ENCODE results near the gene OGFOD2. TPM values are rescaled to one million over a fixed set of nuclear protein-coding genes. Genes with fewer than 3 reads are reported as not detected.
A peak's percentile ranks its signal among the peaks of the same experiment; 100 is the strongest.
"Not testable (repeated sequence)": the region's sequence is repeated elsewhere in the genome, so short reads cannot be mapped to it uniquely, and the experiment has no call there.

Gene OGFOD2
- total RNA-seq, 1 experiment from 2014 or later = 19.1 TPM

DNA sequence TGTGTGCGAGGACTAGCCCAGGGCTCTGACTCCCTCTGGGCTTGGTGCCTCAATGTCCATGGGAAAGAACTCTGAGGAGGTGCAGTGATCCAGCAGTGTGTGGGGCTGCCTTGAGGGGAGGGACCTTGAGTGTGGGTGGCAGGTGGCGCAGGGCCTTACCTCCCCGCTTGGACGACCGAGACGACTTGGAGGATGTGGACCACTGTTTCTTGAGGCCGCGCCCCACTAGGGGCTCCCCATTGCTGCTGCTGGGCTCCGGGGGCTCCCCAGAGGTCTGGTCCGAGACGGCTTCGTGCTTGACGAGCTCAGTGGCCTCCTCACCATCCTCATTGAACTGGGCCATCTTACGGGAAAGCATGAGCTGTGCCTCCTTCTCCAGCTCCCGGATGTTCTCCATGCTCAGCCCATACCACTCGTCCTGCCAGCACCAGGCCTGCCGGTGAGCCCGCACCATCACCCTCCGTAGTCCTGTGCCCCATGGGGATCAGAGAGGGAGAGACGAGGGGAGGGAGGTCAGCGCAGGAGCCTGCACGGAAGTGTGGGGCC is 30.1 kb downstream of the OGFOD2 start:
- DNase-seq (ENCODE audit: low read depth) = no peak

DNA sequence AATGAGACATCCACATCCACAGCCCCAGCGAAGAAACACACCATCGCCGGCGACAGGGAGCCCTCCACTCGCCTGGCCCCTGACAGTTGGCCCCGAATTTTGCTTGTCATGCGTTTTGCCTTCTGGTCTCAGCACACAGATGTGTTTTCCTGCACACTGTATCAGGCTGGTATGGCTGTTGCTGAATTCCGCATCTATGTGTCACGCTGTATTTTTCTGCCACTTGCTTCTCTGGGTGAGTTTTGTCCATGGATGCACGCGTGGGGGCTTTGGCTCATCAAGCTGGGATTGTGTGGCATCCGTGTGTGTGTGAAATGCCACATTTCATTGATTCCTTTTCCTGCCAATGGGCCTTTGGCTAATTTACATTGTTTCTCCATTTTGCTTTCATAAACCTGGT is 31.9 kb downstream of the OGFOD2 start:
- DNase-seq (ENCODE audit: low read depth) = no peak

DNA sequence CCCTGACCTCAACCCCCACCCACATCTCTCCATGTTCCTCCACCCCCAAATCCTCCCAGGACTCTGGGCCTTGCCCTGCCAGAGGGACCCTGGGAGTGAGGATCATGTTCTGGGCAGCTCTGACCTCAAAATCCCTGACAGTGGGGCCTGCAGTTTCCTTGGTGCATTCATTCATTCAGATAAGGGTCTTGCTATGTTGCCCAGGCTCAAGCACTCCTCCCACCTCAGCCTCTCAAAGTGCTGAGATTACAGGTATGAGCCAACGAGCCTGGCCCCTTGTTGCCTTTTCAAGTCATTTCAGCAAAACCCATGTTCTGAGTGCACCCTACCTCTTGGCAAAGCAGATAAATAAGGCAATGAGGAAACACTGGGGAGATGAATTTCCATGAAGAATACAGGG is 35.1 kb downstream of the OGFOD2 start:
- DNase-seq (ENCODE audit: low read depth) = no peak

DNA sequence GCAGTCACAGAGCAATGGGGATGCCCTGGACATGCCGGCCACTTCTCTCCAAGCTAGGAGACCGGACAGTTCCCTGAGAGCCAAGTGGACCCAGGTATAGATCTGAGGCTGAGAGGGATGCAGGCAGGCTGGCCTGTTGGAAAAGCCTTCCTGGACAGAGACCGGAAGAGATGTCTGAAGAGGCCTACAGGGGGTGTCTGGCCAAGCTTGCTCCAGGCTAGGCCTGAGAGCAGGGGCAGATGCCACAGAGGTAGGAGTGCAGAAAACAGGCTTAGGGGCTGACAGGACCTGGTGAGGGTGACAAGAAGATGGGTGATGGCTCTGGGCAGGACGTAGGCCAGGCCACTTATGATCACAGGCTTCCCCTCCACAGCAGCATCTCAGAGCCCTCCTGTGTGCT is 35.6 kb downstream of the OGFOD2 start:
- DNase-seq (ENCODE audit: low read depth) = no peak

DNA sequence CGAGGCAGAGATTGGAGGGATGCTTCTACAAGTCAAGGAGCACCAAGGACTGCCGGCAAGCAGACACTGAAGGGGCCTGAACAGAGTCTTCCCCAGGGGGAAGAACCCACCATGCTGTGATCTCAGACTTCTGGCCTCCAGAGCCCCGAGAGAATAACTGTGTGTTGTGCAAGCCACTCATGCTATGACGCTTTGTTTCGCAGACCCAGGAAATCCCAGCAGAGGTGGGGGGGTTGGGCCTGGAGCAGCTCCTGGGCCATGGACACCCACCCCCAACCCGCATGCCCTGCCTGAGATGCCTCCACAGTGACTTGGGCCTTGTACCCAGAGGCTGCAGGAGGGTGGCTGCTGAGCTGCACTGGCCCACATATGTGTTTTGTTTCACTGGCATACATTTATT is 36.7 kb downstream of the OGFOD2 start:
- DNase-seq (ENCODE audit: low read depth) = no peak

DNA sequence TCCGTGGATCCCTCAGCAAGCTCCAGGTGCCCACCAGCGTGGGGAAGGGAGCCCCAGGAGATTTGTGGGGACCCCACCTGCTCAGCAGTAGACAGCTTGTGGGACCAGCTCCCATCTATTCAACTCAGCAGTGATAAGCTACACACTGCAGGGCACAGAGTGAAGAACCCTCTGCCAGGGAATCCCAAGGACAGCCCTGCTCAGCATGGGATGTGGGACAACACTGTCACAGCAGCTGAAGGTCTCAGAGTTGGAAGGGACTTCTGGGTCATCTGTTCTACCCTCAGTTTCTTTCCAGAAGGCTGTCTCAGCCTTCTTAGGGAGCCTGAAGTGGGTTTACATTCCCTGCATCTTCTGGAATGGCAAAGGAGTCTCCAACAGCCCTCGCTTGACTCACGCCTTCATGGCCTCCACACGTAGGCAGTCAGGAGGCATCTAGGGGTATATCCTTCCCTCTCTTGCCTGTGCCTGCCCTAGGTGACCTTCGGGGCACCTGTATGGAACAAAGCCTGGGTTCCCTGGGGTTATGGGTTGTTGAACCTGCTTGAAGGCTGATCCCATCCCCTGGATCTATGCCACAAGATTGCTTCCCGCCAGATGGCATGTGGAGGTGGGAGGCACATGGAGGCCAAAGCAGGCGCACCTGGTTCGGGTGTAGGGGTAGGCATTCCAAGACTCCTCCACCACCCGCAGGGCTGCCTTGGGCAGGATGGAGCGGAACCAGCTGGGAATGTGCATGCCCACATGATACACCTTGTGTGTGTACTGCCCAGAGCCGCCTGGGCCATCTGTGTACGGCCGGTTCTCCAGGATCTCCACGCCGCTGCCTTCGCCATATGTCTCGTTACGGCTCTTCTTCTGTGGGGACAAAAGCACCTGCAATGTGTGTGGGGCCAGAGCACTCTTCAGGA is 38.4 kb downstream of the OGFOD2 start:
- no peak for DNase-seq (ENCODE audit: low read depth)

DNA sequence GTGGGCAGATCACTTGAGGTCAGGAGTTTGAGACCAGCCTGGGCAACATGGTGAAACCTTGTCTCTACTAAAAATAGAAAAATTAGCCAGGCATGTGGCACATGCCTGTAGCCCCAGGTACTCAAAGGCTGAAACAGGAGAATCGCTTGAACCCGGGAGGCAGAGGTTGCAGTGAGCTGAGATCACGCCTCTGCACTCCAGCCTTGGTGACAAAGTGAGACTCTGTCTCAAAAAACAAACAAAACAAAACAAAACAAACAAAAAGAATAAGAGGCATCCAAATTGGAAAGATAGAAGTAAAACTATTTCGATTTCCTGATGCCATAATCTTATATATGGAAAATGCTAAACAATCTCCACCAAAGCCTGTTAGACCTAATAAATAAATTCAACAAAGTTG is 39.4 kb downstream of the OGFOD2 start:
- not testable (repeated sequence) for DNase-seq (ENCODE audit: low read depth)

DNA sequence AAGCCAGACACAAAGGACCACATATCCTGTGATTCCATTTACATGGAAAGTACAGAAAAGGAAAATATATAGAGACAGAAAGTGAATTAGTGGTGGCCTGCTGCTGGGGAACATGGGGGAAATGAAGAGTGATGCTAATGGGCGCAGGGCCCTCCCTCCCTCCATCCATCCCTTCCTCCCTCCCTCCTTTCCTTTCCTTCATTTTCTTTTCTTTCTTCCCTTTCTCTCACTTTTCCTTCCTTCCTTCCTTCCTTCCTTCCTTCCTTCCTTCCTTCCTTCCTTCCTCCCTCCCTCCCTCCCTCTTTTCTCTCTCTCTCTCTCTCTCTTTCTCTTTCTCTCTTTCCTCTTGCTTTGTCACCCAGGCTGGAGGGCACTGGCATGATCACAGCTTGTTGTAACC is 42.7 kb downstream of the OGFOD2 start:
- no peak for DNase-seq (ENCODE audit: low read depth)

DNA sequence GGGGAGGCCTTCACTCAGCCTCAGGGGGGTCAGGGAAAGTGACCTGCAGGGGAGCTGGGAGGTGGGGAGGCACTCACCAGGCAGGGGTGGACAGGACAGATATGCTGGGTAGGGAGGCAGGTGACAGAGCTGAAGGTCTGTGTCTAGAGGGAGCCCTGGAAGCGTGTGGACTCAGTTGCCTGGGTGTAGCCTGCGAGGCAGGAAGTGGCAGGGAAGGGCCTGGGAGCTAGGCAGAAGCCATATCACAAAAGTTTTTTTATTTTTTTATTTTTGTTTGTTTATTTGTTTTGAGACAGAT is 44.7 kb downstream of the OGFOD2 start:
- no peak for DNase-seq (ENCODE audit: low read depth)

DNA sequence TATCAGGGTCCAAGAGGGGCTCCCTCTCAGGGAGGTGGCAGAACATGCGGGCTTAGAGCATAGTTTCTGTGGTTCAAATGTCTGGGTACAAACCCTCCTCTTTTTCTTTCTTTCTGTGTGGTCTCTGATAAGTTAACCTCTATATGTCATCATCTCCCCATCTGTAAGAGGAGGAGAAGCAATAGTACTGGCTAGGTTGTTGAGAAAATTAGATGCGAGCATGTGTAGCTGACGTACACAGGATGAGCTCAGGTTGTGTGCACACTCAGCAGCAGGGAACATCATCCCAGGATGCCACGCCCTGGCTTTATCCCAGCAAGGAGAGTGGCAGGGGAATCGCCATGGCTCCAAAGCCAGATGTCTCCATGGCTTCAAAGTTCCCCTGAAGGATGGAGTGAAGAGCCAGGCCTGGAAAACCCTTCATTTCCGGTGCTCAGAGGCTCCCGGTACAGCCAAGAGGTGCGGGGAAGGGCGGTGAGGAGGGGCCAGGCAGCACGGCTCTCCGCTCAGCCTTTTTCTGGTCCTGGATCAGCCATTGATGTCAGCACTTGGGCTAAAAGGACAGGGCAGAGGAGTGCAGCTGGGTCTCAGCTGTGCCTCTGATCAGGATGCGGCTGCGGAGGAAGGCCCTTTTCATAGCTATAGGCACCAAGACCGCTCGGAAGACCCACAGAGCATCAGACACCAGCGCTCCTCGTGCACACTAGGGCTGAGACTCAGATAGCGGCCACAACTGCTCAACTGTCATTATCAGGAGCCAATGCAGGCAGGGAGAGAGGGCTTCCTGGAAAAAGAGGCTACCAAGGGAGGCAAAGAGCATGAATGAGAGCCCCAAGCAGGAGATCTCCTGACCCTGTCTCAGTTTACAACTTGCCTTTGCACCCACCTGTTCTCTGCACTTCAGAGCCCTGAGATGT is 46.9 kb downstream of the OGFOD2 start:
- no peak for DNase-seq (ENCODE audit: low read depth)

DNA sequence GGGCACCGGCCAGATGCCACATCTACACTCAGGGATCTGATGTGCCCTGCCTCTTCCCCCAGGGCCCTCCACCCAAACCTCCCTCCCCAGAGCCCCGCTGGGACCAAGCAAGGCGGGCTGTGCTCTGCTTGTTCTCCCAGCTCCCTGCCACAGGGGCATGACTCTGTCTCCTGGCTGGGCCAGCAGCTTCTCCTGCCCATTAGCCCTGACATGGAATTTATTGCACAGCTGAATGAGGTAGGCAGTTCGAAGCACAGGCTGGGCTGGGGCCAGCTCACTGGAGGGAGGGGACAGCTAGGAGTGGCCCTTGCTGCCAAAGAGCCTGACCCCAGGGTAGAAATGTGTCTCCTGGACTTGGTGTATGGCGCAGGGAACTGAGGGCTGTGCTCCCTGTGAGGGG is 47.8 kb downstream of the OGFOD2 start:
- DNase-seq (ENCODE audit: low read depth) = no peak

DNA sequence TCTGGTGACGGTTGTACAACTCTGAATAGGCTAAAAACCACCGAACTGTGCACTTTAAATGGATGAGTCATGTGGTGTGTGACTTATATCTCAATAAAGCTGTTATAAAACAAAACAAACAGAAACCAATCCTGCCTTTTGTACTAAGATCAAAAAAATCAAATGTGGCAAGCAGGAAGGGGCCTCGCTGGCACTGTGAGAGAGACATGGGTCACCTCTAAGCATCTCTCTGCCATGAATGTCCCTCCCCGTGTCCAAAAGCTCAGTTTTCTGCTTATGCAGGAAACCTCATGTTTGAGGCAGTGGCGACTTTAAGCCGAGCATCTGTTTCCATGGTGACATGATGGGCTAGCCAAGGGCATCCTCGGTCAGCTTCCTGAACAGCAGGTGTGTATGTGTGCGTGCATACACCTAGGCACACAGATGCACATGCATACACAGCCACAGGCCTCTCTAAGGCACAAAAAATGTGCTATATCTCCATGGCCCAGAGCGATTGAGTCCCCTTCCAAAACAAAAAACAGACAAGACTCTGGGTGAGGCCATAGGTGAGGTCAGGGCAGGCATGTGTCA is 49.9 kb downstream of the OGFOD2 start:
- DNase-seq (ENCODE audit: low read depth) = peak; percentile 24

DNA sequence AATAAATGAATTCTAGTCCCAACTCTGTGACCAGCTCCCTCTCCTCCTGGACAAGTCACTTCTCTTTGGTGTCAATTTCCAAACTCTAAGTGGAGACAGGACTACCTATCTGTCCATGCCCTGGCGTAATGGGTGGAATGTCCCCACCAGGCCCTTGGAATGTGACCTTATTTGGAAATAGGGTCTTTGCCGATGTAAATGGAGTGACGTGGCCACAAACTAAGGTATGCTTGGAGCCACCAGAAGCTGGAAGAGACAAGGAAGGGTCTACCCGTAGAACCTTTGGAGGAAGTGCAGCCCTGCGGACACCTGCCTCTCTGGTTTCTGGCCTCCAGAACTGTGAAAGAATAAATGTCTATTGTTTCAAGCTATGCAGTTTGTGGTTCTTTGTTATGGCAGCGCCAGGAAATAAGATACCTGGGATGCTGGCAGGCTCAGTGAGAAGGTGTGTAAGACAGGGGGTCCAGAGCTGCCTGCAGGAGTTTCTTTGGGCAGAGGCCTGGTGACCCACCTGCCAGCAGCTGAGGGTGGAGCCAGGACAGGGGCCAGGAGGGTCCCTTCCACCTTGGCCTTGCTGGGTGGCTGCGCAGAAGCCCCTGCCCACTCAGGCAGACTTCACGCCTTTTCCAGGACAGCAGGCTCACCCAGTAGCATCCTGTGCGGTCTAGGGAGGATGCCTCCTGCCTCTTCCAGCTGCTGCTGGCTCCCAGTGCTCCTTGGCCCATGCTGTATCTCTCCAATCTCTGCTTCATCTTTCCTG is 51.2 kb downstream of the OGFOD2 start:
- DNase-seq (ENCODE audit: low read depth) = no peak

DNA sequence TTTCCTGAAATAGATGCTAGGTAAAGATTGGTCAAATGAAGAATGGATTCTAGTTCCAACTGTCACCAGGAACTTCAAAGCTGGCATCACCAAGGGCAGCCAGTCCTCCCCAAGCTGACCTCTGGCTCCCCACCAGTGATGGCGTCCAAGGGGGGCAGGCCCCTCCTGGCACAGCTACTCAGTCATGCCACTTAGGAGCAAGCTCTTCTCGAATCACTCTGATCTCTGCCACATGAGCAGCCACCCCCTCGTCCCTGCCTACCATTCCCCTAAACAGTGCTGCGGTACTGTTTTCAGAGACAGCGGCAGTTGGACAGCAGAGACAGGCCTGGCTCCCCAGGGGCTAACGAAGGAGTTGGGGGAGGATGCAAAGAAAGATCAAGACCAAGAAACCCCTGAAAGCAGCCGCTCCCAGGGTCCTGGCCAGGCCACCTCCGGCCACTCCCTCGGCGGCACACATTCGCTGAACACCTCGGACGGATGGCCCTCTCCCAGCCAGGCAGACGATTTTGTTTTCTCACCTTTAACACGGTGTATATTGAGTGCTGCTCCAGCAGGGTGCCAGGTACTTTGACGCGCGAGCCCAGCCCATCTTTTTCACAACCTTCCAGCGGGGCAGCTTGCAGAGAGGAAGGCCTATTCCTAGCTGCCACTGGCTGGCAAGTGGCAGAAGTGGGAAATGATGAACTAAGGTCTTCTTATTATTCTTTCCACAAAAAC is 52.8 kb downstream of the OGFOD2 start:
- no peak for DNase-seq (ENCODE audit: low read depth)

DNA sequence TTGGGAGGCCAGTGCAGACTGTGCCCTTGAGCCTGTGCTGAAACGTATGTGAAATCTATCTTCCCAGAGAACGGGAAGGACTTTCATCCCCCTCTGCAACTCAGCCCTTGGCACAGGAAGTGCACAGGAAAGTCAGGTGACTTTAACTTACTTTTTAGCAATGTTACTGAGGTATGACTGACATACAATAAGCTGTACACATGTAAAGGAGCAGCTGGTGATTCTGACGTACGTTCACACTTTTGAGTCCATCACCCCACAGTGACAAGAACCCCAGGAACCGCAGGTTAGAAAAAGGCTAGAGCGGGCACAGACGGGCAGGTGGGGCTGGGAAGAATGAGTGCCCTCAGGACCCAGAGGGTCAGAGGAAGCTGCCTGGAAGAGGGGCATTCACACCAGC is 53.4 kb downstream of the OGFOD2 start:
- DNase-seq (ENCODE audit: low read depth) = no peak

DNA sequence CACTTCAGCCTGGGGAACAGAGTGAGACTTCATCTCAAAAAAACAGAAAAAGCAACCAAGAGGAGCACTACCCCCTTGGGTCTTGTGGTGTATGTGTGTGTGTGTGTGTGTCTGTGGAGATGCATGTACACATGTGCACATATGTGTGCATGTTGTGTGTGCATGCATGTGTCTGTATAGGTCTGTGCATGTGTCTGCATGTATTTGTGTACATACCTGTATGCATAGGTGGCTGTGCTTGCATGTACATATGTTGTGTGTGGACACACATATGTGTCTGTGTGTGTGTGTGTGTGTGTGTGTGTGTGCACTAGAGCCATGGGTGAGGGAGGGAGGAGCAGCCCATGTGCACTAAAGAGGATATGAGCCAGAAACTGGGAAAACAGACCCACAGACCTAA is 54.5 kb downstream of the OGFOD2 start:
- DNase-seq (ENCODE audit: low read depth) = no peak

Other genes with a start within 250 kb of the OGFOD2 start
- gene HCAR1, start 244.4 kb upstream of the OGFOD2 start, total RNA-seq (2014; rRNA removed; shearing (Covaris generic)) = 0.03 and 0.23 TPM in 2 replicates
- gene DENR, start 222.4 kb upstream of the OGFOD2 start, total RNA-seq (2014; rRNA removed; shearing (Covaris generic)) = 86.9 and 107 TPM in 2 replicates
- 0.51 and 1.7 TPM in 2 replicates for gene CCDC62, start 200.7 kb upstream of the OGFOD2 start, total RNA-seq (2014; rRNA removed; shearing (Covaris generic))
- 17.5 and 20.6 TPM in 2 replicates for gene HIP1R, start 139.8 kb upstream of the OGFOD2 start, total RNA-seq (2014; rRNA removed; shearing (Covaris generic))
- 46.6 and 51.4 TPM in 2 replicates for gene VPS37B, start 79.1 kb upstream of the OGFOD2 start, total RNA-seq (2014; rRNA removed; shearing (Covaris generic))
- 6.4 and 12.4 TPM in 2 replicates for gene ABCB9, start 8.8 kb upstream of the OGFOD2 start, total RNA-seq (2014; rRNA removed; shearing (Covaris generic))
- 252 and 278 TPM in 2 replicates for gene ARL6IP4, start 5.4 kb downstream of the OGFOD2 start, total RNA-seq (2014; rRNA removed; shearing (Covaris generic))
- 1.1 and 1.4 TPM in 2 replicates for gene PITPNM2, start 175.8 kb downstream of the OGFOD2 start, total RNA-seq (2014; rRNA removed; shearing (Covaris generic))